Fibroblast of skin of left quadriceps (primary cell): ENCODE measurements around the gene RALY.

Experiments
- DNase-seq, 2 experiments: peaks; one replicate each; pipeline ENCODE4 v3.0.0-alpha.2; 2013; ENCODE audit warnings: low read depth in 2 of 2

RALY gene

GRCh38 chr20:34076952-34077351 is 83.2 kb downstream of the RALY start:
- no peak for DNase-seq

- no peak for DNase-seq
Measured at GRCh38 chr20:34078540-34078939, 84.8 kb downstream of the RALY start.

GRCh38 chr20:34079818-34080217 is 86.1 kb downstream of the RALY start:
- no peak for DNase-seq

GRCh38 chr20:34082232-34082887 is 88.6 kb downstream of the RALY start:
- DNase-seq = no peak

GRCh38 chr20:34083137-34083536 is 89.4 kb downstream of the RALY start:
- peak; percentile 26 to 29 for DNase-seq

- DNase-seq = no peak
Measured at GRCh38 chr20:34083781-34084180, 90.1 kb downstream of the RALY start.

- DNase-seq = no peak
Measured at GRCh38 chr20:34084227-34084923, 90.7 kb downstream of the RALY start.

- no peak for DNase-seq
Measured at GRCh38 chr20:34085544-34086040, 91.9 kb downstream of the RALY start.

GRCh38 chr20:34088305-34089174 is 94.8 kb downstream of the RALY start:
- DNase-seq = no peak

GRCh38 chr20:34089175-34089479 is 95.4 kb downstream of the RALY start:
- no peak for DNase-seq

GRCh38 chr20:34089655-34090345 is 96.1 kb downstream of the RALY start:
- no peak for DNase-seq

GRCh38 chr20:34090645-34091044 is 96.9 kb downstream of the RALY start:
- DNase-seq = no peak

- no peak for DNase-seq
Measured at GRCh38 chr20:34091637-34092200, 98.0 kb downstream of the RALY start.

- DNase-seq = no peak
Measured at GRCh38 chr20:34093895-34094294, 100.2 kb downstream of the RALY start.

GRCh38 chr20:34095825-34096224 is 102.1 kb downstream of the RALY start:
- no peak for DNase-seq

GRCh38 chr20:34096699-34097444 is 103.2 kb downstream of the RALY start:
- DNase-seq = no peak

GRCh38 chr20:34098570-34098969 is 104.9 kb downstream of the RALY start:
- DNase-seq = no peak

GRCh38 chr20:34099675-34100074 is 106.0 kb downstream of the RALY start:
- no peak for DNase-seq

GRCh38 chr20:34100576-34100975 is 106.9 kb downstream of the RALY start:
- no peak for DNase-seq

GRCh38 chr20:34102342-34102741 is 108.6 kb downstream of the RALY start:
- no peak for DNase-seq

- no peak for DNase-seq
Measured at GRCh38 chr20:34104059-34104458, 110.3 kb downstream of the RALY start.
